Retinal pigment epithelial cell (primary cell): Measurements from ENCODE around the gene ANKRD9.

Source experiments
- DNase-seq: peaks from one replicate; pipeline ENCODE4 v3.0.0-alpha.2; 2010; ENCODE audit warnings: low read depth
- H3K4me3 ChIP-seq: 2 replicates; pipeline ENCODE4 v1.5.1; 2011; ENCODE audit warnings: mild to moderate bottlenecking, low read length, control low read depth, moderate library complexity
- CTCF ChIP-seq: conservative IDR thresholded peaks from 2 replicates; pipeline ENCODE4 v1.5.1; 2011; ENCODE audit warnings: low read depth, low read length, control low read depth, inconsistent platforms

The ANKRD9 gene

GRCh38 chr14:102506626-102506925, 3.0 kb downstream of the ANKRD9 start:
- TF ChIP-seq CTCF: no peak
- H3K4me3 ChIP-seq: no peak overlapping the region
- DNase-seq: no peak

- DNase-seq: no peak
- TF ChIP-seq CTCF: no peak
Measured at GRCh38 chr14:102505775-102506625, 3.6 kb downstream of the ANKRD9 start.

GRCh38 chr14:102505000-102505619, 4.5 kb downstream of the ANKRD9 start:
- no peak overlapping the region for H3K4me3 ChIP-seq
- TF ChIP-seq CTCF: no peak
- no peak for DNase-seq

More at GRCh38 chr14:102505775-102506625, 3.6 kb downstream of the ANKRD9 start:
- no peak overlapping the region for H3K4me3 ChIP-seq

- no peak overlapping the region for H3K4me3 ChIP-seq
- DNase-seq: no peak
- TF ChIP-seq CTCF: no peak
Measured at GRCh38 chr14:102504328-102504999, 5.1 kb downstream of the ANKRD9 start.

- no peak for TF ChIP-seq CTCF
- no peak for DNase-seq
- no peak overlapping the region for H3K4me3 ChIP-seq
Measured at GRCh38 chr14:102503641-102504327, 5.8 kb downstream of the ANKRD9 start.

GRCh38 chr14:102502571-102502970, 7.0 kb downstream of the ANKRD9 start:
- no peak overlapping the region for H3K4me3 ChIP-seq
- no peak for TF ChIP-seq CTCF
- no peak for DNase-seq
